Activated B cell treated with CpG ODN at 0.5 μM for 24 hours (primary cell): ENCODE data around the gene GAK. TPM values are rescaled to one million over a fixed set of nuclear protein-coding genes. Genes with fewer than 3 reads are reported as not detected.
"Not testable (repeated sequence)": the region's sequence is repeated elsewhere in the genome, so short reads cannot be mapped to it uniquely, and the experiment has no call there.

Source experiments
- ATAC-seq: fragments of 200-7000 bp; cut with Tn5 transposase; one replicate; pipeline ENCODE4 v1.10.0; 2021; ENCODE audit warnings: low read depth, mild to moderate bottlenecking, moderate library complexity
- CTCF ChIA-PET: fragments of 350-600 bp; sonication (Branson Sonifier 250); formaldehyde crosslinking; loops from one replicate; lab custom pipeline; 2021; ENCODE audit warnings: antibody characterized with exemption; lab: Charles Lee
- POLR2A ChIA-PET: fragments of 350-600 bp; sonication (Branson Sonifier 250); formaldehyde crosslinking; loops from one replicate; lab custom pipeline; 2021; ENCODE audit warnings: antibody characterized with exemption; lab: Charles Lee
- DNase-seq: peaks from one replicate; pipeline ENCODE4 v3.0.0; 2022
- H3K27ac Mint-ChIP-seq: one replicate; pipeline ENCODE4 v1.8.0; 2020; ENCODE audit warnings: mixed read lengths
- H3K27me3 Mint-ChIP-seq: one replicate; pipeline ENCODE4 v1.8.0; 2021; ENCODE audit warnings: mixed read lengths
- H3K36me3 Mint-ChIP-seq: one replicate; pipeline ENCODE4 v1.8.0; 2021; ENCODE audit warnings: low read depth, mixed read lengths
- H3K4me1 Mint-ChIP-seq: one replicate; pipeline ENCODE4 v1.8.0; 2021; ENCODE audit warnings: mixed read lengths
- H3K4me3 Mint-ChIP-seq: one replicate; pipeline ENCODE4 v1.8.0; 2020; ENCODE audit warnings: mild to moderate bottlenecking, mixed read lengths
- H3K9me3 Mint-ChIP-seq: one replicate; pipeline ENCODE4 v1.8.0; 2020; ENCODE audit warnings: mixed read lengths
- intact Hi-C: fragments of 100-400 bp; cut with micrococcal nuclease; formaldehyde crosslinking; loops from one replicate; pipeline ENCODE4 v1.15.1; 2024
- total RNA-seq: library from RNA; stranded (reverse); gene quantifications from 2 replicates; pipeline ENCODE4 v1.2.3, GENCODE V29; 2022
- TF ChIP-seq, protein P1 (sequence below): fragments of 200-600 bp; IDR thresholded peaks from one replicate; pipeline ENCODE4 v1.8.0; 2022; ENCODE audit warnings: antibody characterized with exemption, mild to moderate bottlenecking

Gene GAK
- total RNA-seq, 1 donor from 2014 or later, result 172 TPM

DNA sequence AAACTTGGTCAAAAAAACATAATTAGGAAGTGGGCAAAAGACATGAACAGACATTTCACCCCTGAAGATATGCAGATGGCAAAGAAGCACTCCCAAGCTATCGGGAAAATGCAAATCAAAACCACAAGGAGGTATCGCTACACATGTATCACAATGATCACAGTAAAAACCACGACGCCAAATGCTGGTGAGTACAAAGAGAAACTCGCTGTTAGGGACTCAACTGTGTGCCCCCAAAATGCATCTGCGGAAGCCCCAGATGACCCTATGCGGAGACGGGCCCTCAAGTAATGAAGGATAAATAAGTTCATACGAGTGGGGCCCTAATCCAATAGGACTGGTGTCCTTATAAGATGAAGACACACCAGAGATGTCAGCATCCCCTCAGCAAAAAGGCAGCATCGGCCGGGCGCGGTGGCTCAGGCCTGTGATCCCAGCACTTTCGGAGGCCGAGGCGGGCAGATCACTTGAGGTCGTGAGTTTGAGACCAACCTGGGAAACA lies 10.2 kb downstream of the GAK start:
- H3K4me1 Mint-ChIP-seq, result peaks cover 84% of the 10 kb centered on the region
- no peaks in the 10 kb centered on the region for H3K27me3 Mint-ChIP-seq
- TF ChIP-seq, protein P1, sequence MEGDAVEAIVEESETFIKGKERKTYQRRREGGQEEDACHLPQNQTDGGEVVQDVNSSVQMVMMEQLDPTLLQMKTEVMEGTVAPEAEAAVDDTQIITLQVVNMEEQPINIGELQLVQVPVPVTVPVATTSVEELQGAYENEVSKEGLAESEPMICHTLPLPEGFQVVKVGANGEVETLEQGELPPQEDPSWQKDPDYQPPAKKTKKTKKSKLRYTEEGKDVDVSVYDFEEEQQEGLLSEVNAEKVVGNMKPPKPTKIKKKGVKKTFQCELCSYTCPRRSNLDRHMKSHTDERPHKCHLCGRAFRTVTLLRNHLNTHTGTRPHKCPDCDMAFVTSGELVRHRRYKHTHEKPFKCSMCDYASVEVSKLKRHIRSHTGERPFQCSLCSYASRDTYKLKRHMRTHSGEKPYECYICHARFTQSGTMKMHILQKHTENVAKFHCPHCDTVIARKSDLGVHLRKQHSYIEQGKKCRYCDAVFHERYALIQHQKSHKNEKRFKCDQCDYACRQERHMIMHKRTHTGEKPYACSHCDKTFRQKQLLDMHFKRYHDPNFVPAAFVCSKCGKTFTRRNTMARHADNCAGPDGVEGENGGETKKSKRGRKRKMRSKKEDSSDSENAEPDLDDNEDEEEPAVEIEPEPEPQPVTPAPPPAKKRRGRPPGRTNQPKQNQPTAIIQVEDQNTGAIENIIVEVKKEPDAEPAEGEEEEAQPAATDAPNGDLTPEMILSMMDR, result no peak
- intact Hi-C loops, result loop anchor here (1.0 to 5.0 kb wide), 4 partner anchors 10 to 135 kb away; partner anchors contain the start of genes GAK, IDUA and TMEM175
- peaks cover 17% of the 10 kb centered on the region for H3K36me3 Mint-ChIP-seq
- ATAC-seq, result peak; percentile 42
- peak overlapping the region; percentile 92 for H3K27ac Mint-ChIP-seq
- H3K4me3 Mint-ChIP-seq, result peak overlapping the region; percentile 78
- peaks cover 4% of the 10 kb centered on the region for H3K9me3 Mint-ChIP-seq
- DNase-seq, result no peak
- CTCF ChIA-PET, result interaction anchor here (1.0 to 1.5 kb wide), 3 partner anchors 14 to 65 kb away, joined by 3 to 6 read pairs (median 6); partner anchors contain the start of gene IDUA
- POLR2A ChIA-PET, result interaction anchor here (0.5 to 4.2 kb wide), 8 partner anchors 8 to 1547 kb away, joined by 3 to 73 read pairs (median 6); partner anchors contain the start of genes GAK, RNF4, TACC3 and TMEM129

DNA sequence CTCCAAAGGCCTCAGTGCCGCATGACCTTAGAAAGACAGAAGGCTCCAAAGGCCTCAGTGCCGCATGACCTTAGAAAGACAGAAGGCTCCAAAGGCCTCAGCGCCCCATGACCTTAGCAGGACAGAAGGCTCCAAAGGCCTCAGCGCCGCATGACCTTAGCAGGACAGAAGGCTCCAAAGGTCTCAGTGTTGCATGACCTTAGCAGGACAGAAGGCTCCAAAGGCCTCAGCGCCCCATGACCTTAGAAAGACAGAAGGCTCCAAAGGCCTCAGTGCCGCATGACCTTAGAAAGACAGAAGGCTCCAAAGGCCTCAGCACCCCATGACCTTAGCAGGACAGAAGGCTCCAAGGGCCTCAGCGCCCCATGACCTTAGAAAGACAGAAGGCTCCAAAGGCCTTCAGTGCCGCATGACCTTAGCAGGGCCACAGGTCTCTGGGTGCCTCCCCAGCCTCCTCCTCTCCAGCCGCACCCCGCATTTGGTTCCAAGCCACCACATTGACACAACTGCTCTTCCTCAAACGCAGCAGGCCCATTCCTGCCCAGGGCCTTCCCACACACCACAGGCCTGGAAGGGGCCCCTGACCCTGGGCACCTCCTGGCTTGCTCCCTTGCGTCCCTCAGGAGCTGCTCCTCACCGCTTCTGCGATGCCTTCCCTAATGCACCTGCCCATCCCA lies 13.0 kb downstream of the GAK start:
- H3K36me3 Mint-ChIP-seq, result peaks cover 12% of the 10 kb centered on the region

DNA sequence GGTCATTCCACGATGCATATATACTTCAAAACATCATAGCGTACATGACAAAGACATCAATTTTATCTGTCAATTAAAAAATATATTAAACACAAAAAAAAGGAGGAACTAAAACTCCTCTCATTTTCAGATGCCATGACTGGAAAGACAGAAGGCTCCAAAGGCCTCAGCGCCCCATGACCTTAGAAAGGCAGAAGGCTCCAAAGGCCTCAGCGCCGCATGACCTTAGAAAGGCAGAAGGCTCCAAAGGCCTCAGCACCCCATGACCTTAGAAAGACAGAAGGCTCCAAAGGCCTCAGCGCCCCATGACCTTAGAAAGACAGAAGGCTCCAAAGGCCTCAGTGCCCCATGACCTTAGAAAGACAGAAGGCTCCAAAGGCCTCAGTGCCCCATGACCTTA lies 13.5 kb downstream of the GAK start:
- H3K4me3 Mint-ChIP-seq, H3K27ac Mint-ChIP-seq, intact Hi-C loops, H3K27me3 Mint-ChIP-seq, DNase-seq, CTCF ChIA-PET, H3K9me3 Mint-ChIP-seq, ATAC-seq: not testable (repeated sequence)
- Mint-ChIP-seq H3K36me3 (peaks cover 12% of the 10 kb centered on the region), H3K4me1 (peaks cover 81% of the 10 kb centered on the region)
- POLR2A ChIA-PET, result interaction anchor here (1.0 kb wide), 1 partner anchor 18 kb away, joined by 3 read pairs; no protein-coding TSS in a partner anchor

More for the DNA sequence above, 13.0 kb downstream of the GAK start:
- H3K4me3 Mint-ChIP-seq, H3K9me3 Mint-ChIP-seq, CTCF ChIA-PET, DNase-seq, intact Hi-C loops, ATAC-seq, H3K27me3 Mint-ChIP-seq, H3K27ac Mint-ChIP-seq: not testable (repeated sequence)
- POLR2A ChIA-PET, result interaction anchor here (1.0 kb wide), 1 partner anchor 17 kb away, joined by 3 read pairs; no protein-coding TSS in a partner anchor
- peaks cover 86% of the 10 kb centered on the region for H3K4me1 Mint-ChIP-seq

DNA sequence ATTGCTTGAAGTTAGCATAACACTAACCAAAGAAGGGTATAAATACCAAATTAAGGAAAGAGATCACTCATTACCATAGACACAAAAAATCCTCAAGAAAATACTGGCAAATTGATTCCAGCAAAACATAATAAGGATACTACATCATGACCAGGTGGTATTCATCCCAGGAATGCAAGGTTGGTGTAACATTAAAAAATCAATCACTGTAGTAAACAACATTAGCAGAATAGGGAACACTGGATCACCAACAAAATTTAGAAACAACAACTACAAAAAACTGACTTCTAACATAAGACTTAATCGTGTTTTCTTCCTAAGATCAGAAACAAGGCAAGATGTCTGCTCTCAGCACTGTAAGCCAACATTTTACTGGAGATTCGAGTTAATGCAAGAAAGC lies 14.1 kb downstream of the GAK start:
- ChIA-PET CTCF (interaction anchor here (0.6 kb wide), 1 partner anchor 12 kb away, joined by 3 read pairs; no protein-coding TSS in a partner anchor), POLR2A (interaction anchor here (1.0 kb wide), 1 partner anchor 18 kb away, joined by 3 read pairs; no protein-coding TSS in a partner anchor)
- ATAC-seq, result no peak
- peaks cover 14% of the 10 kb centered on the region for H3K36me3 Mint-ChIP-seq
- intact Hi-C loops, result no loop called here
- no peak overlapping the region for H3K27ac Mint-ChIP-seq
- H3K9me3 Mint-ChIP-seq, result peaks cover 4% of the 10 kb centered on the region
- no peak for DNase-seq
- TF ChIP-seq, protein P1, result no peak
- peaks cover 75% of the 10 kb centered on the region for H3K4me1 Mint-ChIP-seq
- H3K27me3 Mint-ChIP-seq, result no peaks in the 10 kb centered on the region
- H3K4me3 Mint-ChIP-seq, result no peak overlapping the region

DNA sequence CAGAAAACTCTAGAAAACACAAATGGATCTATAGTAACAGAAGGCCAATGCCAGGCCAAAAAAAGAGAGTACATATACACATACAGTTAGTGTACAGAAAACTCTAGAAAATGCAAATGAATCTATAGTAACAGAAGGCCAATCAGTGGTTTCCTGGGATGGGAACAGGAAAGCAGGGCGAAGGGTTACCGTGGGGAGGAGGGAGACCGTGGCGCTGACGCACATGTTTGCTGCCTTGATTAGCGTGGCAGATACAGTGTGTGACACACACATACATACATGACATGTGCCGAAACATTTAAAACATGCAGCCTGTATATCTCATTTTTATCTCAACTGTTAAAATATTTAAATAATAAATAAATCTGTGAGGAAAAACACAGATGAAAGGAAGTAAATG lies 14.7 kb downstream of the GAK start:
- no peak overlapping the region for H3K27ac Mint-ChIP-seq
- H3K4me3 Mint-ChIP-seq, result no peak overlapping the region
- intact Hi-C loops, result no loop called here
- DNase-seq (no peak), ATAC-seq (no peak)
- peaks cover 16% of the 10 kb centered on the region for H3K36me3 Mint-ChIP-seq
- ChIA-PET POLR2A (no interaction called here), CTCF (no interaction called here)
- H3K4me1 Mint-ChIP-seq, result peaks cover 69% of the 10 kb centered on the region
- TF ChIP-seq, protein P1, result no peak
- no peaks in the 10 kb centered on the region for H3K27me3 Mint-ChIP-seq
- peaks cover 4% of the 10 kb centered on the region for H3K9me3 Mint-ChIP-seq

DNA sequence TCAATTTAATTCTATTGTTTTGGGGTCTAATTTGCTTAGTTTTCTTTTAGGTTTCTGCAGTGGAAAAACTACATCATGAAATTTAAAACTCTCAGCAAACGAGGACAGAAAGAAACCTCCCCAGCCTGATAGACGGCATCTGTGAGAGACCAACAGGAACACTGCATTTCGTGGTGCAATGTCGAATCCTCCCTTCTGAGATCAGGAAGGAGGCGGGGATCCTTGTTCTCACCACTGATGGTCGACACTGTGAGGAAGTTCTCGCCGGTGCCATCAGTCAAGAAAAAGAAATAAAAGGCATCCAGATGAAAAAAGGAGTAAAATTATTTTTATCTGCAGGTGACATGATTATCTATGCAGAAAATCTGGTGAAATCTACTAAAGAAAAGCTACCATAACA lies 16.5 kb downstream of the GAK start:
- Mint-ChIP-seq H3K4me3 (peak overlapping the region; percentile 58), H3K27ac (peak overlapping the region; percentile 3), H3K36me3 (peaks cover 24% of the 10 kb centered on the region), H3K9me3 (peaks cover 2% of the 10 kb centered on the region), H3K27me3 (no peaks in the 10 kb centered on the region), H3K4me1 (peaks cover 52% of the 10 kb centered on the region)
- CTCF ChIA-PET, result no interaction called here
- TF ChIP-seq, protein P1, result no peak
- DNase-seq, result no peak
- POLR2A ChIA-PET, result interaction anchor here (0.7 kb wide), 1 partner anchor 20 kb away, joined by 3 read pairs; no protein-coding TSS in a partner anchor
- no peak for ATAC-seq
- intact Hi-C loops, result loop anchor here (2.0 kb wide), 1 partner anchor 57 kb away; the partner anchor contains the start of gene DGKQ
